OCI-LY1 (cell line): ENCODE measurements around the gene NELFA.

Experiments used
- H2AFZ ChIP-seq: fragments of 200-600 bp; sonication (generic), shearing (Covaris generic); 2 replicates; pipeline ENCODE4 v1.6.0; 2014; ENCODE audit warnings: antibody characterized with exemption, mild to moderate bottlenecking, low read length
- H3F3A ChIP-seq: fragments of 200-600 bp; sonication (generic), shearing (Covaris generic); 2 replicates; pipeline ENCODE4 v1.6.0; 2014; ENCODE audit warnings: mild to moderate bottlenecking, antibody characterized with exemption, low read length, moderate library complexity; ENCODE audit not compliant: insufficient read depth
- H3K27ac ChIP-seq: fragments of 200-600 bp; sonication (generic); 2 replicates; pipeline ENCODE4 v1.5.1; 2014; ENCODE audit warnings: low read length, mixed run types, mild to moderate bottlenecking, low read depth; ENCODE audit not compliant: poor library complexity, severe bottlenecking
- H3K27me3 ChIP-seq: fragments of 200-600 bp; sonication (generic); 2 replicates; pipeline ENCODE4 v1.6.0; 2014; ENCODE audit warnings: antibody characterized with exemption, mild to moderate bottlenecking, low read length, moderate library complexity; ENCODE audit not compliant: insufficient read depth
- H3K36me3 ChIP-seq: fragments of 200-600 bp; sonication (generic); 2 replicates; pipeline ENCODE4 v1.6.1; 2014; ENCODE audit warnings: mild to moderate bottlenecking, antibody characterized with exemption, low read length, moderate library complexity, mixed read lengths; ENCODE audit not compliant: insufficient read depth
- H3K4me1 ChIP-seq: fragments of 200-600 bp; sonication (generic); 2 replicates; pipeline ENCODE4 v1.5.1; 2014; ENCODE audit warnings: mild to moderate bottlenecking, low read length, moderate library complexity; ENCODE audit not compliant: insufficient read depth, severe bottlenecking
- H3K4me2 ChIP-seq: fragments of 200-600 bp; sonication (generic), shearing (Covaris generic); 2 replicates; pipeline ENCODE4 v1.6.1; 2014; ENCODE audit warnings: low read length
- H3K4me3 ChIP-seq: fragments of 200-600 bp; sonication (generic); 2 replicates; pipeline ENCODE4 v1.5.1; 2014; ENCODE audit warnings: low read length, low read depth, mild to moderate bottlenecking, mixed read lengths; ENCODE audit not compliant: poor library complexity, severe bottlenecking
- H3K79me2 ChIP-seq: fragments of 200-600 bp; shearing (Covaris generic); 2 replicates; pipeline ENCODE4 v1.6.1; 2016; ENCODE audit warnings: mixed run types, low read length, mixed read lengths; ENCODE audit not compliant: insufficient read depth
- H3K9ac ChIP-seq: fragments of 200-600 bp; sonication (generic), shearing (Covaris generic); 2 replicates; pipeline ENCODE4 v1.6.1; 2014; ENCODE audit warnings: mild to moderate bottlenecking, low read length, mixed read lengths
- H3K9me2 ChIP-seq: fragments of 200-600 bp; sonication (generic), shearing (Covaris generic); 2 replicates; pipeline ENCODE4 v1.6.1; 2014; ENCODE audit warnings: low read depth, mild to moderate bottlenecking, low read length, mixed read lengths
- H3K9me3 ChIP-seq: fragments of 200-600 bp; shearing (Covaris generic); 2 replicates; pipeline ENCODE4 v1.6.1; 2014; ENCODE audit warnings: low read length, mixed read lengths
- H4K20me1 ChIP-seq: fragments of 200-600 bp; sonication (generic), shearing (Covaris generic); 2 replicates; pipeline ENCODE4 v1.6.0; 2016; ENCODE audit warnings: mild to moderate bottlenecking, low read length; ENCODE audit not compliant: insufficient read depth
- EZH2 ChIP-seq: fragments of 200-600 bp; sonication (generic), shearing (Covaris generic); IDR thresholded peaks from 2 replicates; pipeline ENCODE4 v1.8.0; 2017; ENCODE audit warnings: borderline replicate concordance, mixed run types, mild to moderate bottlenecking, antibody characterized with exemption, low read length, moderate library complexity, mixed read lengths
- TF ChIP-seq, protein P1 (sequence below): fragments of 200-600 bp; sonication (generic), shearing (Covaris generic); IDR thresholded peaks from 2 replicates; pipeline ENCODE4 v1.5.1; 2017; ENCODE audit warnings: mild to moderate bottlenecking, antibody characterized with exemption, low read length, moderate library complexity, mixed read lengths

Gene NELFA

DNA sequence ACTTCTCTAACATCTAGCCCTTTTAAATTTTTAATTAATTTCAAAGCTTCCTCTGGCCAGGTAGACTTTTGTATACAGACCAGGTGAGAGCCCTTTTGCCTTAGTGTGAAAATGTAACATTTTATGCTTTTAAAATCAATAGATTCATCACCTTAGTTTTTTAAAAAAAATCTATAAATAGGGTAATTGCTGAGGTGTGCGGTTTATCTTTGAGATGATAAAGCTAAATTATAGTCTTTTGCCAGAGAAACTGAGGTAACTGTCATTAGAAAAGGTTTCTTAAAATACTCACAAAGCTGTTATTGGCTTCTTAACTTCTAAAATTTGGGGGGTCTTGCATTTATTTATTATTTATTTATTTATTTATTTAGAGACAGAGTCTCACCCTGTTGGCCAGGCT is 62.9 kb downstream of the NELFA start:
- H3K79me2 ChIP-seq, result no peaks in the 10 kb centered on the region
- no peak overlapping the region for H3K4me2 ChIP-seq
- no peaks in the 10 kb centered on the region for H3K4me1 ChIP-seq
- H3K36me3 ChIP-seq, result peaks cover 41% of the 10 kb centered on the region
- no peaks in the 10 kb centered on the region for H3F3A ChIP-seq
- H3K4me3 ChIP-seq, result no peak overlapping the region
- no peak overlapping the region for H3K9ac ChIP-seq
- no peak overlapping the region for H2AFZ ChIP-seq
- H3K9me2 ChIP-seq, result no peaks in the 10 kb centered on the region
- H3K9me3 ChIP-seq, result no peaks in the 10 kb centered on the region
- no peaks in the 10 kb centered on the region for H3K27me3 ChIP-seq
- no peaks in the 10 kb centered on the region for H4K20me1 ChIP-seq
- TF ChIP-seq EZH2, result no peak
- TF ChIP-seq, protein P1, sequence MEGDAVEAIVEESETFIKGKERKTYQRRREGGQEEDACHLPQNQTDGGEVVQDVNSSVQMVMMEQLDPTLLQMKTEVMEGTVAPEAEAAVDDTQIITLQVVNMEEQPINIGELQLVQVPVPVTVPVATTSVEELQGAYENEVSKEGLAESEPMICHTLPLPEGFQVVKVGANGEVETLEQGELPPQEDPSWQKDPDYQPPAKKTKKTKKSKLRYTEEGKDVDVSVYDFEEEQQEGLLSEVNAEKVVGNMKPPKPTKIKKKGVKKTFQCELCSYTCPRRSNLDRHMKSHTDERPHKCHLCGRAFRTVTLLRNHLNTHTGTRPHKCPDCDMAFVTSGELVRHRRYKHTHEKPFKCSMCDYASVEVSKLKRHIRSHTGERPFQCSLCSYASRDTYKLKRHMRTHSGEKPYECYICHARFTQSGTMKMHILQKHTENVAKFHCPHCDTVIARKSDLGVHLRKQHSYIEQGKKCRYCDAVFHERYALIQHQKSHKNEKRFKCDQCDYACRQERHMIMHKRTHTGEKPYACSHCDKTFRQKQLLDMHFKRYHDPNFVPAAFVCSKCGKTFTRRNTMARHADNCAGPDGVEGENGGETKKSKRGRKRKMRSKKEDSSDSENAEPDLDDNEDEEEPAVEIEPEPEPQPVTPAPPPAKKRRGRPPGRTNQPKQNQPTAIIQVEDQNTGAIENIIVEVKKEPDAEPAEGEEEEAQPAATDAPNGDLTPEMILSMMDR, result no peak
- no peak overlapping the region for H3K27ac ChIP-seq

DNA sequence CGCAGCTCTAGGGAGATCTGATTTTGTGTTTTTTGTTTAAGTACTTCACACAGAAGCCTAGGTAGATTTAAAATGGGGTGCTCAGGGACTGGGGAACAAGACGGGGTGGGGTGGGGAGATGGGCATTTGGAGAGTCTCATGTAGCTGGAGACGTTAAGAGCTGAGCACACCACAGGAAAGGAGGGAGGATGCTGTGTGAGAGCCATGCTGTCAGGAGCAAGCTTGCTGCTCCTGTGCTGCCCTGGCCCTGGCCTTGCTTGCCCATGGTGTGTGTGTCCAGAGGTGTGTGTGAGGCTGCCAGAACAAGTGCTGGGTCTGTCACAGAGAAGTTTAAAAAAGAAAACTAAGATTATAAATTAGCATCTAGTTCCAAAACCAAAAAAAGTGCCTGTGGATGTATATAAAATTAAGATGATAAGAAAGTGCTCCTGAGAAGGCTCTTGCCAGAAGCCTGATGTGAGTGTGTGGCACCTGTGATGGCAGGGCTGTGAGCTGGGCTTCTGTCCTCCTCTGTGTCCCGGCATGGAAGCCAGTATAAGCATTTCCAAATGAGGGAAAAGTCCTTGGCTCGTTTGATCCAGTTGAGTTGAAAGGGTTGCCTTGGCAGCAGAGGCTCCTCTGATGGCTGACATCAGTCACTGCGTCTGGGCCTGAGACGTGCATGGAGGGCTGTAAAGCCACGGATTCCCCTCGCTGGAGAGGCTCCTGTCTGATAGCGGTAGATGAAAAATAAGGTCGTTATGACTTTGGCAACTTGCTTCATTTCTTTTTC is 63.5 kb downstream of the NELFA start:
- Histone ChIP-seq H3K36me3 (peaks cover 41% of the 10 kb centered on the region), H3K9ac (no peak overlapping the region), H3K4me2 (no peak overlapping the region), H3K27ac (no peak overlapping the region), H3K79me2 (no peaks in the 10 kb centered on the region), H3F3A (no peaks in the 10 kb centered on the region), H3K27me3 (no peaks in the 10 kb centered on the region), H3K9me3 (no peaks in the 10 kb centered on the region), H3K4me3 (no peak overlapping the region), H4K20me1 (no peaks in the 10 kb centered on the region), H2AFZ (no peak overlapping the region), H3K9me2 (no peaks in the 10 kb centered on the region), H3K4me1 (no peaks in the 10 kb centered on the region)
- no peak for TF ChIP-seq EZH2
- TF ChIP-seq, protein P1, result no peak

DNA sequence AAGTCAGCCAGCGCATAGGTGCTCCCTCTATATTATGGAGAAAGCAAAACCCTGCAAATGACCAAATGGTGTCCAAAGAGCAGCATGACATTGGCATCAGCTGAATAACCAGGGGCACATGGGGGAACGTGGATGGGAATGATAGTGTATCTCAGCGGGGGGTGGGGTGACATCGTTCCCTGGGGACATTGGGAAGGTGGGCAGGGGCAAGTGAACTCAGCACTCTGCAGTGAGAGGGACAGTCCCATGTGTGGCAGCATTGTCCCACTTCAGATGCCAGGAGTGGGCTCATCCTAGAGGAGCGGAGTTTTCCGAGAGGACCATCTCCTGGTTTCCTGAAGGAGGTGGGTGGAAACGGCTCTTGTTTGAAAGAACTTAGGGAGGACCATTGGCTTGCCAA is 64.8 kb downstream of the NELFA start:
- no peaks in the 10 kb centered on the region for H3K27me3 ChIP-seq
- no peak overlapping the region for H3K27ac ChIP-seq
- TF ChIP-seq, protein P1, result no peak
- H2AFZ ChIP-seq, result no peak overlapping the region
- no peaks in the 10 kb centered on the region for H3K9me3 ChIP-seq
- H4K20me1 ChIP-seq, result no peaks in the 10 kb centered on the region
- peaks cover 52% of the 10 kb centered on the region for H3K36me3 ChIP-seq
- H3K4me2 ChIP-seq, result no peak overlapping the region
- H3F3A ChIP-seq, result no peaks in the 10 kb centered on the region
- no peaks in the 10 kb centered on the region for H3K9me2 ChIP-seq
- no peak overlapping the region for H3K4me3 ChIP-seq
- H3K79me2 ChIP-seq, result no peaks in the 10 kb centered on the region
- H3K9ac ChIP-seq, result no peak overlapping the region
- H3K4me1 ChIP-seq, result no peaks in the 10 kb centered on the region
